ENCODE data around the gene CPNE4. TPM values are rescaled to one million over a fixed set of nuclear protein-coding genes. Genes with fewer than 3 reads are reported as not detected.

The CPNE4 gene
- total RNA-seq, 1 donor from 2014 or later = 0.41 TPM

- DNase-seq (ENCODE audit: low spot score) = no peak
- Mint-ChIP-seq H3K4me3 (ENCODE audit: unreplicated experiment) (no peak overlapping the region), H3K27me3 (ENCODE audit: unreplicated experiment) (peaks cover 3% of the 10 kb centered on the region), H3K4me1 (ENCODE audit: unreplicated experiment) (no peaks in the 10 kb centered on the region), H3K36me3 (ENCODE audit: low read depth, unreplicated experiment) (no peaks in the 10 kb centered on the region), H3K9me3 (ENCODE audit: unreplicated experiment) (no peaks in the 10 kb centered on the region), H3K27ac (ENCODE audit: unreplicated experiment) (no peak overlapping the region)
- TF ChIP-seq, protein P1, sequence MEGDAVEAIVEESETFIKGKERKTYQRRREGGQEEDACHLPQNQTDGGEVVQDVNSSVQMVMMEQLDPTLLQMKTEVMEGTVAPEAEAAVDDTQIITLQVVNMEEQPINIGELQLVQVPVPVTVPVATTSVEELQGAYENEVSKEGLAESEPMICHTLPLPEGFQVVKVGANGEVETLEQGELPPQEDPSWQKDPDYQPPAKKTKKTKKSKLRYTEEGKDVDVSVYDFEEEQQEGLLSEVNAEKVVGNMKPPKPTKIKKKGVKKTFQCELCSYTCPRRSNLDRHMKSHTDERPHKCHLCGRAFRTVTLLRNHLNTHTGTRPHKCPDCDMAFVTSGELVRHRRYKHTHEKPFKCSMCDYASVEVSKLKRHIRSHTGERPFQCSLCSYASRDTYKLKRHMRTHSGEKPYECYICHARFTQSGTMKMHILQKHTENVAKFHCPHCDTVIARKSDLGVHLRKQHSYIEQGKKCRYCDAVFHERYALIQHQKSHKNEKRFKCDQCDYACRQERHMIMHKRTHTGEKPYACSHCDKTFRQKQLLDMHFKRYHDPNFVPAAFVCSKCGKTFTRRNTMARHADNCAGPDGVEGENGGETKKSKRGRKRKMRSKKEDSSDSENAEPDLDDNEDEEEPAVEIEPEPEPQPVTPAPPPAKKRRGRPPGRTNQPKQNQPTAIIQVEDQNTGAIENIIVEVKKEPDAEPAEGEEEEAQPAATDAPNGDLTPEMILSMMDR (IDR thresholded peaks at IDR 0.05; ENCODE audit: unreplicated experiment) = no peak
These were observed 389.2 kb downstream of the CPNE4 start for GRCh38 chr3:131645638-131646037.

- no peaks in the 10 kb centered on the region for H3K9me3 Mint-ChIP-seq (ENCODE audit: unreplicated experiment)
- H3K36me3 Mint-ChIP-seq (ENCODE audit: low read depth, unreplicated experiment) = no peaks in the 10 kb centered on the region
- no peak overlapping the region for H3K4me3 Mint-ChIP-seq (ENCODE audit: unreplicated experiment)
- DNase-seq (ENCODE audit: low spot score) = no peak
- no peak overlapping the region for H3K27ac Mint-ChIP-seq (ENCODE audit: unreplicated experiment)
- no peaks in the 10 kb centered on the region for H3K27me3 Mint-ChIP-seq (ENCODE audit: unreplicated experiment)
- TF ChIP-seq, protein P1 (IDR thresholded peaks at IDR 0.05; ENCODE audit: unreplicated experiment) = no peak
- H3K4me1 Mint-ChIP-seq (ENCODE audit: unreplicated experiment) = no peaks in the 10 kb centered on the region
These were observed 398.5 kb downstream of the CPNE4 start for GRCh38 chr3:131636266-131636775.

GRCh38 chr3:131630807-131631206 is 404.0 kb downstream of the CPNE4 start:
- DNase-seq (ENCODE audit: low spot score) = no peak
- Mint-ChIP-seq H3K36me3 (ENCODE audit: low read depth, unreplicated experiment) (no peaks in the 10 kb centered on the region), H3K27me3 (ENCODE audit: unreplicated experiment) (no peaks in the 10 kb centered on the region), H3K4me3 (ENCODE audit: unreplicated experiment) (no peak overlapping the region), H3K27ac (ENCODE audit: unreplicated experiment) (no peak overlapping the region), H3K9me3 (ENCODE audit: unreplicated experiment) (no peaks in the 10 kb centered on the region), H3K4me1 (ENCODE audit: unreplicated experiment) (no peaks in the 10 kb centered on the region)
- TF ChIP-seq, protein P1 (IDR thresholded peaks at IDR 0.05; ENCODE audit: unreplicated experiment) = no peak

DNA sequence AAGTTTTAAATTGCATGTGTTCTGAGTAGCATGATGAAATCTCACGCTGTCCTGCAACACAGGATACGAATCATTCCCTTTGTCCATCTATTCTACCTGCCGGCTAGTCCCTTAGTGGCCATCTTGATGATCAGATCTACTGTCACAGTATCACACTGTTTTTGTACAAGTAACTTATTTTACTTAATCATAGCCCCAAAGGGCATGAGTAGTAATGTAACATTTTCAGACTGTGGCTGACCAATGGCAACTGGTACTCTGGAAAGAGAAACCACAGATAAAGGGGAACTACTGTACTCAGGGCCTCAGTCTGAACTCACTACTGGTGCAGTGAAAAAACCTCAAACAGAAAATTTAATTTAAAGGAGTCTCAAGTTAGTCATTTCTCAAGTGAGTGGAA is 404.7 kb downstream of the CPNE4 start:
- H3K4me1 Mint-ChIP-seq (ENCODE audit: unreplicated experiment) = no peaks in the 10 kb centered on the region
- TF ChIP-seq, protein P1 (IDR thresholded peaks at IDR 0.05; ENCODE audit: unreplicated experiment) = no peak
- H3K36me3 Mint-ChIP-seq (ENCODE audit: low read depth, unreplicated experiment) = no peaks in the 10 kb centered on the region
- H3K4me3 Mint-ChIP-seq (ENCODE audit: unreplicated experiment) = no peak overlapping the region
- no peak overlapping the region for H3K27ac Mint-ChIP-seq (ENCODE audit: unreplicated experiment)
- no peak for DNase-seq (ENCODE audit: low spot score)
- no peaks in the 10 kb centered on the region for H3K9me3 Mint-ChIP-seq (ENCODE audit: unreplicated experiment)
- no peaks in the 10 kb centered on the region for H3K27me3 Mint-ChIP-seq (ENCODE audit: unreplicated experiment)

DNA sequence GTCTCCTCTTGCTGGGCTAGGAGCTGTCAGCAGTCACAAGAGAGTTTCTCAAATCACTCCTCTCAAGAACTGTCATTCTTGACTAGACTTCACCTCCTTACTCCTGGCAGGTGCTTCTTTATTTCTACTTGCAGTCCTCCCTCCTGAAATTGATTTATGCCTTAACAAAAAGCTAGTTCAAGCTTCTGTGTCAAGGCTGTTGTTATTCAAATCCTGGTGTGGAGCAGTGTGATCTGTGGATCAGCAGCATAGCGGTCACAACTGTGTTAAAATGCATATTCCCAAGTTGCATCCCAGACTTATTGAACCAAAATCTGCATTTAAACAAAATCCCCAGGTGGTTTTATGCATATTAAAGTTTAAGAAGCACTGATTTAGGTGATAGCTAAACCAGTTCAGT is 411.4 kb downstream of the CPNE4 start:
- TF ChIP-seq, protein P1 (IDR thresholded peaks at IDR 0.05; ENCODE audit: unreplicated experiment) = no peak
- H3K4me1 Mint-ChIP-seq (ENCODE audit: unreplicated experiment) = no peaks in the 10 kb centered on the region
- no peaks in the 10 kb centered on the region for H3K27me3 Mint-ChIP-seq (ENCODE audit: unreplicated experiment)
- H3K36me3 Mint-ChIP-seq (ENCODE audit: low read depth, unreplicated experiment) = no peaks in the 10 kb centered on the region
- H3K9me3 Mint-ChIP-seq (ENCODE audit: unreplicated experiment) = no peaks in the 10 kb centered on the region
- no peak for DNase-seq (ENCODE audit: low spot score)
- no peak overlapping the region for H3K27ac Mint-ChIP-seq (ENCODE audit: unreplicated experiment)
- no peak overlapping the region for H3K4me3 Mint-ChIP-seq (ENCODE audit: unreplicated experiment)

Data from endothelial cell (in vitro differentiated cells).